Hepatocyte (in vitro differentiated cells): ENCODE data around the gene LRMDA.

ENCODE experiments used
- EZH2 ChIP-seq: fragments of 200-600 bp; sonication (generic); IDR thresholded peaks from 2 replicates; pipeline ENCODE4 v1.6.1; 2016; ENCODE audit warnings: antibody characterized with exemption, mild to moderate bottlenecking, borderline replicate concordance
- EZH2phosphoT487 ChIP-seq: fragments of 200-600 bp; sonication (generic); IDR thresholded peaks from one replicate; pipeline ENCODE4 v1.6.1; 2018; ENCODE audit warnings: antibody characterized with exemption, mild to moderate bottlenecking, low read depth, moderate library complexity; ENCODE audit not compliant: unreplicated experiment, severe bottlenecking
- TF ChIP-seq, protein P1 (sequence below): fragments of 200-600 bp; sonication (generic); IDR thresholded peaks from 2 replicates; pipeline ENCODE4 v1.5.1; 2016; ENCODE audit warnings: antibody characterized with exemption, mild to moderate bottlenecking; ENCODE audit not compliant: poor library complexity

- TF ChIP-seq, protein P1, sequence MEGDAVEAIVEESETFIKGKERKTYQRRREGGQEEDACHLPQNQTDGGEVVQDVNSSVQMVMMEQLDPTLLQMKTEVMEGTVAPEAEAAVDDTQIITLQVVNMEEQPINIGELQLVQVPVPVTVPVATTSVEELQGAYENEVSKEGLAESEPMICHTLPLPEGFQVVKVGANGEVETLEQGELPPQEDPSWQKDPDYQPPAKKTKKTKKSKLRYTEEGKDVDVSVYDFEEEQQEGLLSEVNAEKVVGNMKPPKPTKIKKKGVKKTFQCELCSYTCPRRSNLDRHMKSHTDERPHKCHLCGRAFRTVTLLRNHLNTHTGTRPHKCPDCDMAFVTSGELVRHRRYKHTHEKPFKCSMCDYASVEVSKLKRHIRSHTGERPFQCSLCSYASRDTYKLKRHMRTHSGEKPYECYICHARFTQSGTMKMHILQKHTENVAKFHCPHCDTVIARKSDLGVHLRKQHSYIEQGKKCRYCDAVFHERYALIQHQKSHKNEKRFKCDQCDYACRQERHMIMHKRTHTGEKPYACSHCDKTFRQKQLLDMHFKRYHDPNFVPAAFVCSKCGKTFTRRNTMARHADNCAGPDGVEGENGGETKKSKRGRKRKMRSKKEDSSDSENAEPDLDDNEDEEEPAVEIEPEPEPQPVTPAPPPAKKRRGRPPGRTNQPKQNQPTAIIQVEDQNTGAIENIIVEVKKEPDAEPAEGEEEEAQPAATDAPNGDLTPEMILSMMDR, result no peak
- TF ChIP-seq EZH2 (no peak), EZH2phosphoT487 (no peak)
Measured at GRCh38 chr10:75643405-75643804, 212.0 kb downstream of the LRMDA start.
